Measurements from ENCODE around the gene LZIC.

Gene LZIC

DNA sequence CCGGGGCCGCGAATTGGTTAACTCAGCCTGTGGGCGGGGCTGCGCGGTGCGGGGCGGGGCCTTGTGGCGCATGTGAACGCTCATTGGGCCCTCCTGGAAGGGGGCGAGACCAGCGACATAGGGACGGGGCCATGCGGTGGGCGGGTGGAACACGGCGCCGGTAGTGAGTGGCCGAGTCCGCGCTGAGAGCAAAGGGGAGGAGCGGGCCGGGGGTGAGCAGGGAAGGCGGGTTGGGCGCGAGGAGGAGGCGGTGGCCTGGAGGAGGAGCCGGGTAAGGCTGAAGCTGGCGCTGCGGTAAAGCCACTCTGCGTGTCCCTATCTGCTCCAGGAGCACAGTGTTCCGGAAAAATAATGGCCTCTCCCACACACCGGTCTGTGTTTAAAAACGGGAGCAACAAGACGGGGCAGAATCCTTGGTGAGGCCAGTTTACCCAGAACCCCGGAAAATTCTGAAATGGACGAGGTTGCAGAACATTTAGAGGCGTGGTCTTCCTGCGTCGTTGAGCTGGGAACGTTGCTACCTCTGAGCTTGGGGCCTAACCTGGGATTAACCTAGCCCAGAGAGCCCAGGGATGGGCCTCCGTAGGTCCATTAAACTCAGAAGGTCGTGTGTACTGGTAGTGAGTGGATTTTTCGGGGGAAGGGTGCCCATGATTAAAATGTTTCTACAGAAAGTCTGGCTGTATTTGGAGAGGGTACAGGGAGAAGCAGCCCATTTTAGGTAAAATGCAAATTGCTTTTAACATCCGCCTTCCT lies 32.6 kb downstream of the LZIC start:
- DNase-seq (ENCODE audit: low spot score) = peak; percentile 98

DNA sequence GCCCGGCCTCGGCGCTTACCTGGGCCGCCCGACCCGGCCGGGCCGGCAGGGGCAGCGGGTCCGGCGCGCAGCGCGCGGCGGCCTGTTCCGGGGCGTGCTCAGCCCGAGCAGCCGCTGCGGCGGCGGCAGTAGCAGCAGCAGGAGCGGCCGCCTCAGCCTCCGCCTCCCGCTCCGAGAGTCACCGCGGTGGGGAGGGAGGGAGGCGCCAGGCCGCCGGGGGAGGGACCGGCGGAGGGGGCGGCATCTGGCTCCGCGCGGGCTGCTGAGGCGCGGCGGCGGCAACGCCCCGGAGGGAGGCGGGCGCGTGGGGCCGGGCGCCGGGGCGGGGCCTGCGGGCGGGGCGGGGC lies 33.1 kb downstream of the LZIC start, which contains the start of gene CTNNBIP1:
Gene CTNNBIP1 (minus strand): TSS at position 194 of the 347 bp plus-strand sequence. CDS start 38,205 bp downstream, outside the sequence.
- DNase-seq (ENCODE audit: low spot score) = no peak

DNA sequence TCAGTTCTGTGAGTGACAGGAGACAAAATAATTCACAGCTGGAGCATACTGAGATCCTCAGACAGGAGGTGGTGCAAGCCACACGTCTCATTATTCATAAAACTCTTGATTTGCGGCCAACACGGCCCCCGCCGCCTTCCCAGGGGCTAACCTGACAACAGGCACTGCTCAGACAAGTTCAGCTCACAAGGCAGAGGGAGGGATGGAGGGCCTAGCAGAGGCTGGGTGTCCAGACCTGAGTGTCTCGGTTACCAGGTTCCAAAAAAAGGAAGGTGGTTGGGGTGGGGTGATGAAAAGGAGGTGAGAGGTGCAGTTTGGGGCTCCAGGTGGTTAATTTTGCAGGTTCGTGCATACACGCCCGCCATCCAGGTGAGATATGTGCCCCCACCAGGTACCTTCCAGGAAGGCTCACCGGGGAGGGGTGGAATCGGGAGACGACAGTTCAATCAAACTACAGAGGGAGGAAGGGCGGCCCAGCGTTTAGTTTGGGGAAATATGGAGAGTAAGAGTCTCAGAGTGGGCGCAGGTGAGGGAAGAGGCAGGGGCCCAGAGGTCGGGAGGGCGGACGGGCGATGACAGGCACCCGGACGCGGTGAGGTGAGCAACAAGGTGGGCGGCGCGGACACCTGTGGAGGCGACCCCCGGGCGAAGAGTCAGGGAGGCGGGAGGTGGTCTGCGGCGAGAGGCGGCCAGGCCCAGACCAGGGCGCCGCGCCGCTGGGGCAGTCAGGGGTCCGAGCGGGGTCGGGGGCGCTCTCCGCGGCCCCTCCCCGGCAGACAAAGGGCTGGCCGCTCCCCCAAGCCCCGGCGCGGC lies 33.8 kb downstream of the LZIC start:
- DNase-seq (ENCODE audit: low spot score) = peak; percentile 28

DNA sequence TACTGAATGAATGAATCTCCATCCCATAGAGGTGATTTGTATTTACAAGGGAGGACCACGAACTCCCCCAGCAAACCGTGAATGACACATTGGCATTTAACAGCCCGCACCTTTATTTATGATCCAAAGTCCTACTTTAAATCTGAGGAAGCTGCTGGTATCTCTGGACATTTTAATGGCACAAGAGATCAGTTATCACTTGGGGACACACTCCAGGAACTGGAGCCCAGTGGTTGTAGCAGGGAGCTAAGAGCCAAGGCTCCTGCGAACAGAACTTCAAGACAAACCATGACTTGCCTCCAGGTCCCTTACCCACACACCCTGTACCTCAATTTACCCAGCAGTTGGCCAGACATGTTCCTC lies 34.3 kb downstream of the LZIC start:
- no peak for DNase-seq (ENCODE audit: low spot score)

DNA sequence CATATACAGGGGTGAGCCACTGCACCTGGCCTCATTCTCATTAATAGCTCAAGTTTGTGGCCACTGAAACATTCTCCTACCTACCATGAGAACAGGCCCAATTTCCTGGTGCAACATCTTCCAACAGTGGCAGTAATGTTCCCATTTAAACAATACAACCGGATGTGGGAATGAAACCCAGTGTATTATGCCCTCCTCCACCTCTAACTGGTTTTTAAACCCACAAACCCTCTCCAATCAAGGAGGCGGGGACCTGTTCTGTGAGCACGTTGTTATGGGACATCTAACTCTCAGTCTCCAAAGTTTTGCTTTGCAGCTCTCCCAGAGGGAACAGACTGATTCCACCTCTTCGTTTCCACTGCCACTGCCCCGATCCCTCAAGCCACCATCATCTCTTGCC lies 35.8 kb downstream of the LZIC start:
- no peak for DNase-seq (ENCODE audit: low spot score)

DNA sequence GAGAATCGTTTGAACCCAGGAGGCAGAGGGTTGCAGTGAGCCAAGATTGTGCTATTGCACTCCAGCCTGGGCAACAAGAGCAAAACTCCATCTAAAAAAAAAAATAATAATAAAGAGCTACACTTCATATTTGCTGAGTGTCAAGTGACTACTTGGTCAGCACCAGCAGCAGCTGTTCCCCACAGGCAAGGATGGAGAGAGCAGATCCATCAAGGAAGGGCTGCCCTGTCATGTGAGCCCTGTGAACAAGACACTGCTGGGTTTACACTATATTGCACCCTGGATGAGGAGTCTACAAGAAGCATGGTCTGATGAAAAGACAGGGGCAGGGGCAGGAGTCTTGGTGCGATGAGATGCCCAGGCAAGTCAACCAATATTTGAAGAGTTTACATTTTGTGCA lies 36.7 kb downstream of the LZIC start:
- no peak for DNase-seq (ENCODE audit: low spot score)

DNA sequence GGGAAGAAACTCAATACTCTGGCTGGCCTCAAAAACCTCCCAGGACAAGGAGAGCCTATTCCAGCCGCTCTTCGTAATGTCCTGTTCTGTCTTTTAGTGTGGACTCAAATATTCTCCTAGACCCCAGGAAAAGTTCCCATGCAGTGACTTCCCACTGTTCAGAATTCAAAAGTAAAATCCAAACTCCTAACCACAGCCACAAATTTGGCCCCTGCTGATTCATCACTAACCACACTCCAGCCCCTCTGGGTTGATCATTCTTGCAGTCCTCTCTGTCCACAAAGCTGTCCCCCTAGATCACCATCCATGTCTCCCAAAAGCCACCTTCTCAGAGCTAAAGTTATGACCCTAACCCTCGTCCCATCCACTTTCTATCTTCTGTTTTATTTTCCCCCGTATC lies 38.2 kb downstream of the LZIC start:
- no peak for DNase-seq (ENCODE audit: low spot score)

DNA sequence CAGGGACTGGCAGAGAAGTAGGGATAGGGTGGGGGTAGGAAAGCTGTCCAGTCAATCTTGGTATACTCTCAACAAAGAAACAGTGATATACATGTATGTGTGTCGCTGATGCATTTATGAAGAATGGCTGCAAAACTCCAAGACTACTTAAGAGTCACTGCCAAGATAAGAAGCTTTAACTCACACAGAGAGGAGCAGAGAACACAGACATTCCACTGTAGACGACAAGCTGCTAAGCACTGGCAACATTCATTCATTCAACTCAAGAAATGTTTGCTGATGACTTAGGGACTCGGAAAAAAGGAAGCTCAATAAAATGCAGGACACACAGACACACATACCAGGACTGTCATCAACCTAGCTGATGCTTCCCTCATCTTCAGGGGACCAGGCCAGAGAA lies 38.6 kb downstream of the LZIC start:
- no peak for DNase-seq (ENCODE audit: low spot score)

DNA sequence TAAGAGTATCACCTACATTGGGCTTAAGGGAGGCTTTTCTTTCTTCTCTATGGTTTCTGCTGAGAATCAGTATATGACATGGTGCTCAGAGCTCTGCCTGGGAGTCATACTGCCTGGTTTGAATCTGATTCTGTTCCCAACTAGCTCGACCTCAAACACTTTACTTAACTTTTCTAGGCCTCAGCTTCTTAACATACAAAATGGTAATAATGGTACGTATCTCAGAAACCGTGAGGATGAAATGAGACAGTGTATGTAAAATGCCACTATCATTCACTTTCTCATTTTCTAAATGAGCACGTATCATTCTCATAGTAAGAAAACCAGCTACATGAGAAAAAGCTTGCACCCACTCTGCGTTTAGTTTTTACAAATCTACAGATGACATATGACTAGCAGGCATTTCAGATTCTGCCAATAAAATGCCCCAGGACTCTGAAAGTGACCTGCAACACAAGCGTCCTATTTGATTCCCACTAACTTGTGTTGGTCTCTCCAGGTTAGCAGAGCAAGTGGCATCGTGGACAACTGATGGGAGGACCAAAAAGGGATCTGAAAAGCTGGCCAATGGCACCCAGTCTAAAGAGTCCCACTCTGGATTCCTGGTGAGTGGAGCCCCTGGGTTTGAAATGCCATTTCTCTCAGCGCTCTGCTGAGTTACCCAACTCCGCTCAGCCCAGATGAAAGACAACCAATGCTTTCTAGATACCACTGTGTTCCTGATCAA lies 39.2 kb downstream of the LZIC start:
- no peak for DNase-seq (ENCODE audit: low spot score)

DNA sequence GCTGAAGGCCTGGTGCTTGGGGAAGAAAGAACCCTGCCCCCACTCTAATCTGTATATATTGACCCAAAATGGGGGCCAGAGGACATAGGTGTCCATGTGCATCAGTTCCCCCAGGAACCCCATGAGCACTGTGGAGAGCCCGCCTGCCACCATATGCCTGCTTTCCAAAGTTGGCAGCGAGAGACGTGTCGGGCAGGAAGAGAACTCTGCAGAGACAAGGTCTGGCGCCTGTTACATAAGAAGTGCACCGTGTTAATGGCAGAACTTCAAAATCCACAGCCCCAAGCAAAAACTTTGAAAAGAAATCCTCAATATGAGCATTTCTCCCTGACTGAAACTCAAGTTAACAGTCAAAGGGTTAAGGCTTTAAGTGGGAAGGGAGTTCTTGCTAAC lies 41.1 kb downstream of the LZIC start:
- DNase-seq (ENCODE audit: low spot score) = no peak

DNA sequence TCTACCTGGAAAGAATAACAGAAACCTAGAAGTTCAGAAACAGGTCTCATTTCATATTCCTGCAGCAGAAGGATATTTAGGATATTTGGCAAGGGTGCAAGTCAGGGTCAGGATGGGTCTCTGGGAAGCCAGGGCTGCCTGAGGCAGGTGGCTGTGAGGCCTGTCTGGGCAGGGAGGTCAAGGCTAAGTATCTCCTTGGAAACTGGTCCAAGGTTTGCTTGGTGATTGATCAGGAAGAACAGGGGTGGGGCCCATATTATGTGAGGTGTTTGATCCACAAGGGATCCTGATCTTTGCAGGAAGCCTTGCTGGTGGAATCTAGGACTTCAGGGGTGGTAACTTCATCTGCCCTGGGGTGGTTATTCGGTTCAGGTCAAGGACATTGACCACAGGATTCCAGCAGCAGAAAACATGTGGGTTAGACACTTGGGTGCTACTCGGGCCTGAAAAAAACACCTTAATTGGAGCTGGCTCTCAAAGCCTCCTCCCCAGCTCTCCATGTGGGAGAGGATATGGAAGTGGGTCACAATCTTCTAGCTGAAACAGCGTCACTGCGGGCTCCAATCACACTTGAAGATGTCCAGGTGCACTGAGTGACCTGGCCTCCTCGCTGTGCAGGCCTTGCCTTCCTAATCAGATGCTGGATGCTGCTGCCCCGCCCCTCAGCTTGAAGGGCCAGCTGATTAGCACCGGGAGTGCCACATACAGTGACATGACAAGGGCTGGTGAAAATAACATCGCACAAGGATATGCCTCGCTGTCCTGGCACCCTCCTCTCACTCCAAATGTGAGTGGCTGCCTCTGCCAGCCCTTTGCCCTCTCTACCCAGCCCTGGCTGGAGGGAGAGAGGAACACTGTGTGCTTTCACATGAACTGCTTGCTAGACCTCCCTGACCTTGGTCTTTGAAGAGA lies 41.8 kb downstream of the LZIC start:
- no peak for DNase-seq (ENCODE audit: low spot score)

DNA sequence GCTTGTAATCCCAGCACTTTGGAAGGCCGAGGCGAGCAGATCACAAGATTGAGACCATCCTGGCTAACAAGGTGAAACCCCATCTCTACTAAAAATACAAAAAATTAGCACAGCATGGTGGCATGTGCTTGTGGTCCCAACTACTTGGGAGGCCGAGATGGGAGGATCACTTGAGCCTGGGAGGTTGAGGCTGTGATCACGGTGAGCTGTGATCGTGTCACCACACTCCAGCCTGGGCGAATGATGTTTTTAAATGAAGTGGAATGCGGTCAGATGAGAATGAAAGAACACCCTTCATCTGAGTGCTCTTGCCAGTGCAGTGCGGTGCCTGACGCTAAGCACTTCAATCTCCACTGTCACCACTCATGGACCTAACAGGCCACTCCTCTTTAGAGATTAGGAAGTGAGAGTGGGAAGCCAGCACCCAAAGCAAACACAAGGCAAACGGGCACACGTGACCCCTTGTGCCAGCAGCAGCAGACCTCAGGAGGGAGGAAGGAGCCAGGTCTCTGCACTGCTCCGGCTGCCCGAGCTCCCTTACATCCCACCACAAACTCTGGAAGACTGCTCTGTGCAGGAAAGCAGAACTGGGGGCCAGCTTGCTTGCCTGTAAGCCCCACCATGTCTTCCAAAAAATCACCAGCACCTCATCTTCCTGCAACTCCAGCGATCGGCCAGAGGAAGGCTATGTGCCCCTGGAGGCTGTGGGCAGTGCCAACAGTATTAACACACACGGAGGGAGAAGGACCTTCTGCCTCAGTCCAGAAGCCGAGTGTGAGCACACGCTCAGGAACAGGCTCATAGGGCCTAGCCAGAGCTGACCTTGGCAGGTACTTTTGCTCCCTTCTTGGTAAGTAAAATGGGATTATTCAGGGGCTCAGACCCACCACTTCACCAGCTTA lies 42.8 kb downstream of the LZIC start:
- no peak for DNase-seq (ENCODE audit: low spot score)

DNA sequence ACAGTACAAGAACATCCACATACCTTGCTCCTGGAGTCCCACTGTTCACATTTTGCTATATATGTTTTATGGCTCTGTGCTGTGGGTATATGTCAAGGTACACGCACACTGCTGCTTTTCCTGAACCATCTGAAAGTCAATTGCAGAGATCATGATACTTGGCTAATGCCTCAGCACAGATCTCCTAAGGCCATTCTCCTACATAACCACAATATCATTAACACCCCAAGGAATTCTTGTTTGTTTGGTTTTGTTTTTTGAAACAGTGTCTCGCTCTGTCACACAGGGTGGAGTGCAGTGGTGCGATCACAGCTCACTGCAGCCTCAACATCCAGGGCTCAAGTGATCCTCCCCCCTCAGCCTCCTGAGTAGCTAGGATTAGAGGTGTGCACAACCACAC lies 49.1 kb downstream of the LZIC start:
- no peak for DNase-seq (ENCODE audit: low spot score)

DNA sequence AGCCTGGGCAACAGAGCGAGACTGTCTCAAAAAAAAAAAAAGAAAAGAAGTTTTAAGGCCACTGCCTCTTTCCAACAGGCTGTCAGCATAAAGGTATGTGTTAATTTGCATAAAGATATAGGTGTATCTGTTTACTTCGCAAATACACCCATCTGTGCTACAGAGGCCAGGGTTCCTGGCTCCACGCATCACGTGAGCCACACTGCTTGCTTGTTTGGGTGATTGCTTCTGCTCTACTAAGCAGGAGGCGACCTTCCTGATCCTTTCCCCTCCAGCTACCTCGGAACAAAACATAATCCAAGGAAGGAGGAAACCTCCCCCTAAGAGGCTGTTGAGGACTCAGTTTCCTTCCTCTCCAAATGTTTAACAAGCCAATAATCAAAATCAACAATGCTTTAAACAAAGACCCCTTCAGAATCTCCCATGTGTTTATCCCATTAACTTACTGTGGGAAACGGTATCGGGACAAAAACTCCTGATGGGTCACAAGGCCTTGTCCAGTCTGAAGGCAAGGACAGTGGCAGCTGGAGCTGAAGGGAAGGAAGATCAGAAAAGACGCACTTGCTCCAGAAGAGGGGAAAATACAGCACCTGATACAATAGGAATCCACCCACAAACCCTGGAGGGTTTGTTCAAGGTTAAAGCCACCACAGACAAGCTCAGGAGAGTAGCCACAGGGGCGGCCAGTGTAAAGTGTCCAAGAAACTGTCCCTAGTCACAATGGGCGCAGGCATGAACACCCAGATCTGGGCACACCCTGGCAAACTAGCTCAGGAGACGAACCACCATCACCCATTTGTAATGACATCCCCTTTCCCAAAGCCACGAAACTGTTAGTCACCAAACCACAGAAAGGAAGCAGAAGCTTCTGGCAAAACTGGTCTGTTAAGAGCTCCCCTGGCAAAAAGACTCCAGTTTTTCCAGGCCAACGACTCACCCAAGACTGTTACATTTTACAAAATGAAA lies 50.3 kb downstream of the LZIC start:
- peak; percentile 81 for DNase-seq (ENCODE audit: low spot score)

DNA sequence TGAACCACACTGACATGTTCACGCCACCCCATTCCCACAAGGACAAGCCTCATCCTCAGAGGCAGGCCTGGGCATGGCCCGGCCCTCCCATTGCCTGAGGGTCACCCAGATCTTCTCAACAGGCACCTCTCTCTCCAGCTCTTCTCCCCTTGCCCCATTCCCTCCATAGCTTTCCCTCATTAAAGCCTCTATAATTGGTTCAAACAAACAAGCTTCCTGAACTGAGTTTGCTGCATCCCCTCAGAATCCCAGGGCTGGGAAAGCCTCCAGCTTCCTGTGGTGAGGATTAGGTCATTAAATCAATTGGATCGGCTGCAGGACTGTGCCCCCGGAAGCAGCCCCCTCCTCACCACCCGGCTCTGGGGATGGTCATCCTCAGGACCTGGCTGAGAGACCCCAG lies 52.0 kb downstream of the LZIC start:
- DNase-seq (ENCODE audit: low spot score) = no peak

DNA sequence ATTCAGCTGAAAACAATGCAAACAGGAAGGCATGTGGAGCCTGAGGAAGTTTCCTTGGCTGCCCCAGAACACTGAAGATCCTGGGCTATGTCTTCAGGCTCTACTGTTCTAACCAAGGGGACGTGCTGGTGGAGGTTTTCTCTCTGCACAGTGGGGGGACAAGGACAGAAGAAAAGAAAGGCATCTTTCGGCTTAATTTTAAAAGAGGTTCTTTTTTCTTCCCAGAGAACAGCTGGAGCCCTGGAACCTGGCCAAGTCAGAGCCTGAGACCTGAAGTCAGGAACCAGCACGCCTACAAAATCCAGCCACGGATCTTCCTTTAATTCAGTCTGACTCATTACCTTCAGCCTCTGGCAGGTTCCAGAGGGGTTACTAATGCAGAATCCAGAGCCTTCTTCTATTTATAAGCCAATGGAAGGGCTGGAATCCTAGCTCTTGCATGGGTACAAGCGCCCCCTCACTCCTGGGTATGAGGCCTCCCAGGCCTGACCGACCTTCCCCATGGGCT lies 52.9 kb downstream of the LZIC start:
- peak; percentile 57 for DNase-seq (ENCODE audit: low spot score)

DNA sequence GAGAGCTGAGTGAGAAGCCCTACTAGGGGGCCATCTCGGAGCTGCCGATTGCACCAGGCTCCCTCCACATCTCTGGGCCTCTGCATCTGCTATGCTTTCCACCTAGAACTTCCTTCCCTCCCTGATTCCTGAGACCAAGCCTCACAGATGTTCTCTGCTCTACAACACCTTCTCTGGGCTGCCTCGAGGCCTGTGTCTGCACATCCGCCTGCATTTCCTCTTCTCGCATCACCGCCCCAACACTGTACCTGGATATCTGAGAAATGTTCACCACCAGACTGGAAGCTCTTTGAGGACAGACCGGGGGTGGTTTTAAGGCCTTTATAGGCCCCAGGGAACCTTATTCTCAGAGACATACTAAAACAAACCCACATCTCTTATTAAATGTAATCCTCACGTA lies 53.8 kb downstream of the LZIC start:
- DNase-seq (ENCODE audit: low spot score) = no peak

DNA sequence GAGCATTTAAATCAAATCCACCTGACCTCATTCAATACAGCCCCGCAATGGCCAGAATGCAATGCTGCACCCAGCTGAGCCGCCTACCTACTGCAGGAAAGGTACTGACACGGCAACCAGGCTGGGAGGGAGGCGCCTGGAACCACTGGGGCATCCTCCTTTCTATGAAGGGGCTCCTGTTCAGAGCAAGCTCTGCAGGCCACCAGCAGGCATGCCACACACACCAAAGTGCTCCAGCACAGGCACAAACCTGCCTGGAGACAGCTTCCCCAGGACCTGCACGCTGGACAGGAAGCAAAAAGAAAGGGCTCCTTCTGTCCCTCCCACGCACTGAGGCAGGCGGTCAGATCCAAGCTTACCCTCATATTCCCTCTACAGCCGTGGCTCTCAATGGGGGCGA lies 54.3 kb downstream of the LZIC start:
- no peak for DNase-seq (ENCODE audit: low spot score)

DNA sequence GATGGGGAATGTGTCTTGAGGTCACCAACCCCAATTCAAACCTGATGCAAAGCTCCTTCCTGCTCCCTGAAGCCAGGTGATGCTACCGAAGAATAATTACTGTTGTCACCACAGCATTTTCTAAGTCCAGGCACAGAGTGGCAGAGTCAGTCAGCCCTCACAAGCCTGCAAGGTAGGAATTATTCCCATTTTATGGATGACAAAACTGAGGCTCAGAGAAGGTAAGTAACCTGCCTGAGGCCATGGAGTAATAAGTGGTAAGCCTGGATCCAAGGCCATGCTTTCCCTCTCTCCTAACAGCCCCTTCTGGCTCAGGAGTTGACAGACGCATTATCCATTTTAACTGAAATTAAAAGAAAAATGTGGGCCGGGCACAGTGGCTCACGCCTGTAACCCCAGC lies 56.1 kb downstream of the LZIC start:
- DNase-seq (ENCODE audit: low spot score) = no peak
